ENCODE measurements around the gene CDK5RAP2. TPM values are rescaled to one million over a fixed set of nuclear protein-coding genes. Genes with fewer than 3 reads are reported as not detected.

The CDK5RAP2 gene
- total RNA-seq, 2 experiments from 2014 or later, result 51.8 to 57.9 TPM

- ChIA-PET POLR2A (no interaction called here), CTCF (no interaction called here)
Observed at GRCh38 chr9:120443976-120444375, 136.0 kb downstream of the CDK5RAP2 start.

GRCh38 chr9:120443489-120443888 lies 136.5 kb downstream of the CDK5RAP2 start:
- ChIA-PET CTCF (no interaction called here), POLR2A (no interaction called here)

- CTCF ChIA-PET, result no interaction called here
- POLR2A ChIA-PET, result no interaction called here
Observed at GRCh38 chr9:120442308-120442995, 137.5 kb downstream of the CDK5RAP2 start.

GRCh38 chr9:120441426-120442307 lies 138.3 kb downstream of the CDK5RAP2 start:
- ChIA-PET POLR2A (no interaction called here), CTCF (no interaction called here)

GRCh38 chr9:120440791-120441190 lies 139.2 kb downstream of the CDK5RAP2 start:
- ChIA-PET POLR2A (no interaction called here), CTCF (no interaction called here)

- ChIA-PET POLR2A (no interaction called here), CTCF (interaction anchor here (0.9 kb wide), 1 partner anchor 16 kb away, joined by 3 read pairs; no protein-coding TSS in a partner anchor)
Observed at GRCh38 chr9:120439926-120440325, 140.0 kb downstream of the CDK5RAP2 start.

GRCh38 chr9:120438836-120439546 lies 141.0 kb downstream of the CDK5RAP2 start:
- POLR2A ChIA-PET, result interaction anchor here (0.7 kb wide), 1 partner anchor 25 kb away, joined by 3 read pairs; no protein-coding TSS in a partner anchor
- CTCF ChIA-PET, result interaction anchor here (0.9 kb wide), 1 partner anchor 17 kb away, joined by 3 read pairs; no protein-coding TSS in a partner anchor

GRCh38 chr9:120438111-120438510 lies 141.9 kb downstream of the CDK5RAP2 start:
- POLR2A ChIA-PET, result no interaction called here
- CTCF ChIA-PET, result no interaction called here

- CTCF ChIA-PET, result no interaction called here
Observed at GRCh38 chr9:120436983-120437475, 142.9 kb downstream of the CDK5RAP2 start.

GRCh38 chr9:120436446-120436845 lies 143.5 kb downstream of the CDK5RAP2 start:
- CTCF ChIA-PET, result no interaction called here
- POLR2A ChIA-PET, result no interaction called here

More at GRCh38 chr9:120436983-120437475, 142.9 kb downstream of the CDK5RAP2 start:
- POLR2A ChIA-PET, result no interaction called here

GRCh38 chr9:120435091-120435490 lies 144.9 kb downstream of the CDK5RAP2 start:
- ChIA-PET CTCF (no interaction called here), POLR2A (no interaction called here)

- ChIA-PET CTCF (no interaction called here), POLR2A (no interaction called here)
Observed at GRCh38 chr9:120434532-120434931, 145.4 kb downstream of the CDK5RAP2 start.

- CTCF ChIA-PET, result no interaction called here
- POLR2A ChIA-PET, result no interaction called here
Observed at GRCh38 chr9:120433701-120434100, 146.3 kb downstream of the CDK5RAP2 start.

GRCh38 chr9:120432600-120432999 lies 147.4 kb downstream of the CDK5RAP2 start:
- ChIA-PET POLR2A (no interaction called here), CTCF (no interaction called here)

- ChIA-PET CTCF (no interaction called here), POLR2A (no interaction called here)
Observed at GRCh38 chr9:120431268-120431667, 148.7 kb downstream of the CDK5RAP2 start.

GRCh38 chr9:120424248-120424647 lies 155.7 kb downstream of the CDK5RAP2 start:
- CTCF ChIA-PET, result interaction anchor here (0.8 kb wide), 1 partner anchor 65 kb away, joined by 4 read pairs; no protein-coding TSS in a partner anchor
- POLR2A ChIA-PET, result no interaction called here

- CTCF ChIA-PET, result interaction anchor here (0.8 kb wide), 1 partner anchor 65 kb away, joined by 4 read pairs; no protein-coding TSS in a partner anchor
Observed at GRCh38 chr9:120423812-120424211, 156.2 kb downstream of the CDK5RAP2 start.

GRCh38 chr9:120421977-120422376 lies 158.0 kb downstream of the CDK5RAP2 start:
- ChIA-PET POLR2A (no interaction called here), CTCF (no interaction called here)

More at GRCh38 chr9:120423812-120424211, 156.2 kb downstream of the CDK5RAP2 start:
- POLR2A ChIA-PET, result no interaction called here

GRCh38 chr9:120418315-120418714 lies 161.7 kb downstream of the CDK5RAP2 start:
- POLR2A ChIA-PET, result no interaction called here
- CTCF ChIA-PET, result no interaction called here

GRCh38 chr9:120416781-120417427 lies 163.1 kb downstream of the CDK5RAP2 start:
- CTCF ChIA-PET, result no interaction called here
- POLR2A ChIA-PET, result no interaction called here
